Fibroblast of the conjunctiva (primary cell): ENCODE results near the gene BEST2.
"Not testable (repeated sequence)": the region's sequence is repeated elsewhere in the genome, so short reads cannot be mapped to it uniquely, and the experiment has no call there.

Experiments
- DNase-seq: peaks from one replicate; pipeline ENCODE4 v3.0.0-alpha.2; 2010; ENCODE audit warnings: low read depth

BEST2 gene

DNA sequence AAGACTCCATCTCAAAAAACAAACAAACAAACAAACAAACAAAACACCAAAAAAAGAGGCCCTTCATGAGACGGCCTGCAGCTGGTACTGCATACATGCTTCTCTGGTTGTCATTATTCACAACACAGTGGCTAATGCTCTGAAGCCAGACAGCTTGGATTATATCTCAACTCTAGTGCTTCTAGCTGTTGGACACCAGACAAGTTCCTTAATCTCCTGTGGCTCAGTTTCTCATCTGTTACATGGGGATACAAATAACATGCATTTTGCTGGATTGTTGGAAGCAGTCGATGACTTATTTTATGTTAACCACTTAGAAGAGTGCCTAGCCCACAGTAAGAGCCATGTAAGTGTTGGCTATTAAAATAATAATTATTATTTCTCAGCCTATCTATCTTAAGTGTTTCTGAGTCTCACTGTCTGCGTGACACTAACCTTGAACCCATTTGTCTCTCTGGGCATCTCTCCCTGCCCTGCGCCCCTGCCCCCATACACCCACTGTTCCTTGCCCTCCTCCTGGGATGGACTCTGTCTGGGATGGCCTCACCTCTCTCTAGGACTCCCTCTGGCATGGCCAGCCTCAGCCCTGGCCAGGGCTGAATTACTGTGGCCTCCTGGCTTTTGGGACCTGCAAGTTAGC is 36.6 kb downstream of the BEST2 start:
- no peak for DNase-seq

DNA sequence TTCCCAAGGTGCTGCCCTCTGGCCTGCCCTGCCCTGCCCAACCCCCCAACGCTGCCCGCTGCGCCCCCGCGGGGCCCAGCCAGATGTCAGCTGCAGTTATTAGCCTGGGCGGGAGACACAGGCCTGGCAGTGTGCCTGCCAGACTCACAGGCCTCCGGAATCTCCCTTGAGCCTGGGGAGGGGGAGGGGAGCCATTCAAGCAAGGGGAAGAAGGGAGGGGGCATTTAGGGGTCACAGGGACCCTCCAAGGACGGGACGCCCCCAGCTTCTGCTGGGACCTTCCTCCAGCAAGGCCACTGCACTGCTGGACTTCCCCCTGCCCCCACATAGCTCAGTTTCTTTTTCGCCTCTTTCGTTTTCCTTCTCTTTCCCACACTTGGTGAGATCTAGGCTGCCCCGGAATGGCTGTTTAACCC is 37.1 kb downstream of the BEST2 start:
- DNase-seq = peak; percentile 52

- no peak for DNase-seq
These were observed 37.7 kb downstream of the BEST2 start for GRCh38 chr19:12789098-12789903.

GRCh38 chr19:12789904-12790619 is 38.5 kb downstream of the BEST2 start:
- peak; percentile 93 for DNase-seq

- DNase-seq = no peak
These were observed 39.2 kb downstream of the BEST2 start for GRCh38 chr19:12790628-12791344.

DNA sequence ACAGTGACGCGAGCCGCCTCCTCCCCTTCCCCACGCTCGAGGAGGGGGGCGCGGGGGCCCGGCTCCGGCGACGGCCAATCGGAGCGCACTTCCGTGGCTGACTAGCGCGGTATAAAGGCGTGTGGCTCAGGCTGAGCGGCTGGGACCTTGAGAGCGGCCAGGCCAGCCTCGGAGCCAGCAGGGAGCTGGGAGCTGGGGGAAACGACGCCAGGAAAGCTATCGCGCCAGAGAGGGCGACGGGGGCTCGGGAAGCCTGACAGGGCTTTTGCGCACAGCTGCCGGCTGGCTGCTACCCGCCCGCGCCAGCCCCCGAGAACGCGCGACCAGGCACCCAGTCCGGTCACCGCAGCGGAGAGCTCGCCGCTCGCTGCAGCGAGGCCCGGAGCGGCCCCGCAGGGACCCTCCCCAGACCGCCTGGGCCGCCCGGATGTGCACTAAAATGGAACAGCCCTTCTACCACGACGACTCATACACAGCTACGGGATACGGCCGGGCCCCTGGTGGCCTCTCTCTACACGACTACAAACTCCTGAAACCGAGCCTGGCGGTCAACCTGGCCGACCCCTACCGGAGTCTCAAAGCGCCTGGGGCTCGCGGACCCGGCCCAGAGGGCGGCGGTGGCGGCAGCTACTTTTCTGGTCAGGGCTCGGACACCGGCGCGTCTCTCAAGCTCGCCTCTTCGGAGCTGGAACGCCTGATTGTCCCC is 39.9 kb downstream of the BEST2 start, which contains the start of gene JUNB:
JUNB (plus strand) TSS at position 142 of the 706 bp plus-strand sequence; CDS start at position 428, 286 bp downstream.
- DNase-seq = peak; percentile 96

DNA sequence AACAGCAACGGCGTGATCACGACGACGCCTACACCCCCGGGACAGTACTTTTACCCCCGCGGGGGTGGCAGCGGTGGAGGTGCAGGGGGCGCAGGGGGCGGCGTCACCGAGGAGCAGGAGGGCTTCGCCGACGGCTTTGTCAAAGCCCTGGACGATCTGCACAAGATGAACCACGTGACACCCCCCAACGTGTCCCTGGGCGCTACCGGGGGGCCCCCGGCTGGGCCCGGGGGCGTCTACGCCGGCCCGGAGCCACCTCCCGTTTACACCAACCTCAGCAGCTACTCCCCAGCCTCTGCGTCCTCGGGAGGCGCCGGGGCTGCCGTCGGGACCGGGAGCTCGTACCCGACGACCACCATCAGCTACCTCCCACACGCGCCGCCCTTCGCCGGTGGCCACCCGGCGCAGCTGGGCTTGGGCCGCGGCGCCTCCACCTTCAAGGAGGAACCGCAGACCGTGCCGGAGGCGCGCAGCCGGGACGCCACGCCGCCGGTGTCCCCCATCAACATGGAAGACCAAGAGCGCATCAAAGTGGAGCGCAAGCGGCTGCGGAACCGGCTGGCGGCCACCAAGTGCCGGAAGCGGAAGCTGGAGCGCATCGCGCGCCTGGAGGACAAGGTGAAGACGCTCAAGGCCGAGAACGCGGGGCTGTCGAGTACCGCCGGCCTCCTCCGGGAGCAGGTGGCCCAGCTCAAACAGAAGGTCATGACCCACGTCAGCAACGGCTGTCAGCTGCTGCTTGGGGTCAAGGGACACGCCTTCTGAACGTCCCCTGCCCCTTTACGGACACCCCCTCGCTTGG is 40.7 kb downstream of the BEST2 start:
- DNase-seq = no peak

GRCh38 chr19:12792853-12793289 is 41.3 kb downstream of the BEST2 start:
- DNase-seq = no peak

DNA sequence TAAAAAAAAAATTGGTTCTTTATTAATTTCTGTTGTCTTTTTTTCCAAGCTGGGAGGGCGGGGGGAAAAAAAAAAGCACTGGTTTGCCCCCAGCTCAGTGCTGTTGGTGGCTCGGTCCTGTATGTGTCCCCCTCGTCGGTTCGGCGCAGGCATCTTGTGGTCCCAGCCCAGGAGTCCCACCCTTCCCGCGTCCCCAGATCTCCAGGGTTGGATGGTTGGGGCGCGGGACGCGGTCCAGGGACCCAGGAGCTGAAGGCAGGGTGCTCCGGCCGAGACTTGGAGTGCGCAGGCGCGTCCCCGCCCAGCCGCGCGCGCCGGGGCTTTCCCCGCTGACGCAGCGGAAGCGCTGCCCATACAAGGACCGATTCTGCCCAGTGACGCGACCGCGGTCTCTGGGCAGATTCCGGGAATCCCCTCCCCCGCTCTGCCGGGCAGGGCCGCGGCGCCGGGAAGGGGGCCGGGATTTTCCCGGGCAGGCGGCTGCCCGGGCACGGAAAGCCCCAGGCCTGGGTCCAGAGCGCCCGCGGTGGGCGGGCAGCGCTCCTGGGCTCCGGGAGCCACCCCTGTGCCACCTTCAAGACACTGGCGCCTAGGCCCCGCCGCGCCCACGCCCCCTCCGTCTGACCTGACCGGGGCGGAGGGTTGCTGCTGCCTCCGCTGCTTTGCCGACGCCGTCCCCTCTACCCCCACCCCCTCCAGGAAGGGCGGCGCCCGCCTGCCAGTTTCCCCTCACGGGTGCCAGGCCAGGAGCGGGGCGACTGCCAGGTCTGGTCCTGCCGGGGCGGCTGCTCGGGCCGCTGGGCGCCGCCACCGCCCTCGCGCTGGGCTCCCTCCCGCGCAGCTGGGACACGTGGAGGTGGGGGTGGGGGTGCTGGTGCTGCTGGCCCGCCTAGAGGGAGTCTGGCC is 42.0 kb downstream of the BEST2 start:
- peak; percentile 90 for DNase-seq

DNA sequence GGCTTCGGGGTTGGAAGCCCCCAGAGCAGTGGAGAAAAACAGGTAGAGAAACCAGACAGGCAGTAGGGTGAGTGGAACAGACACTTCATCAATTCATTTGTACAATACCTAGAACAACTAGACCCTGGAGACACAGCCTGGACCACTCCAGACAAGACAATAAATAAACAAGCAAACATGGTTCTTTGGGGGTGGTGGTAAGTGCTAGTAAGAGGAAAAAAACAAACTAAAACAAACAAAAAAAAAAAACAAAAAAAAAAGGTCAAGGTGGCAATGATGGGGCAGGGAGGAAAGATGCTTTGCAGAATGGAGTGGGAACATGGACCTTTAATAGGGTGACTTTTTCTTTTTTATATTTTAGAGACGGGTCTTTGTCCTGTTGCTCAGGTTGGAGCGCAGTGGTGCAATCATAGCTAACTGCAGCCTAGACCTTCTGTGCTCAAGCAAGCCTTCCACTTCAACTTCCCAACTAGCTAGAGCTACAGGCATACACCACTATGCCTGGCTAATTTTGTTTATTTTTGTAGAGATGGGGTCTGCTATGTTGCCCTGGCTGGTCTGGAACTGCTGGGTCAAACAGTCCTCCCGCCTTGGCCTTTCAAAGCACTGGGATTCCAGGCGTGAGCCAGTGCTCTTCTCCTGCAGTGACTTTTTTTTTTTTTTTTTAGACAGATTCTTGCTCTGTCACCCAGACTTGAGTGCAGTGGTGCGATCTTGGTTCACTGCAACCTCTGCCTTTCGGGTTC is 42.8 kb downstream of the BEST2 start:
- no peak for DNase-seq

GRCh38 chr19:12794971-12795381 is 43.4 kb downstream of the BEST2 start:
- no peak for DNase-seq

GRCh38 chr19:12796146-12797071 is 44.8 kb downstream of the BEST2 start:
- DNase-seq = peak; percentile 62

DNA sequence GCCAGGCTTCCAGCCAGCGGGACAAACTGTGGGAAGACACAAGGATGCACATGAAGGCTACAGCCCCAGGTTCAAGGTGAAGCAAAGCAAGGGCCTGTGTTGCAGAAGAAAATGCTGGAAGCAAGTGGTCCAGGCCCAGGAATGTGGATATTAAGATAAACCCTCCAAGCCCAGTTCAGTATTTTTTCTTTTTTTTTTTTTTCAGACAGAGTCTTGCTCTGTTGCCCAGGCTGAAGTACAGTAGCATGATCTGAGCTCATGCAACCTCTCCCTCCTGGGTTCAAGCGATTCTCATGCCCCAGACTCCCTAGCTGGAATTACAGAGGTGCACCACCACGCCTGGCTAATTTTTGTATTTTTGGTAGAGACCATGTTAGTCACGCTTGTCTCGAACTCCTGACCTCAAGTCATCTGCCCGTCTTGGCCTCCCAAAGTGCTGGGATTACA is 45.6 kb downstream of the BEST2 start:
- DNase-seq = no peak

GRCh38 chr19:12797607-12798006 is 46.0 kb downstream of the BEST2 start:
- not testable (repeated sequence) for DNase-seq

DNA sequence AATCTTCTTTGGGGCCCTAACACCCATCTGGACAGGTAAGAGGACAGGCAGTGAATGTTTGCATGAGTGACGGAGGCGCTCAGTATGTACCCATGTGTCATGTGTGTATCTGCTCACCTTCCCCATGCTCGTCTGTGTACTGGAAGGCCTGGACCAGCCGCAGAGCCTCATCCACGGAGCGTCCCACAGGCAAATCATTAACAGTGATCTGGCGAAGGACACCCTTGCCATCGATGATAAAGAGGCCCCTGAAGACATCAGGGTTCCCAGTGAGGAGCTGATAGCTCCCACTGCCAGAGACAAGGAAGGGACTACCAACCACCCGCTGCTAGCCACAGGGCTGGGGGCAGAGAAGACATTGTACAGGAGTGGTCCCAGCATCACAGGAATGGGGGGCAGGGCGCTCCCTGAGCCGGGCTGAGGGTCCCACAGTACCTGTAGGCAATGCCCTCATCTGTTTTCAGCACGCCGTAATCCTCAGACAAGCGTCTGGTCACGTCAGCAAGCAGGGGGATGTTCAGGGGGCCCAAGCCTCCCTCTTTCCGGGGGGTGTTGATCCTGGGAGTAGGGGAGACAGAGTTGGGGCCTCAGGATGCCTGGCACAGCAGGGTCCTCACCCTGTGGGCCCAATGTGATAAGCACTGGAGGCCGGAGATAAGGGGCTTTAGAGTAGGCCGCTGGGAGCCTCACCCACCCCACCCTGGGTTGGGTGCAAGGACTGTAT is 48.3 kb downstream of the BEST2 start:
- DNase-seq = no peak

DNA sequence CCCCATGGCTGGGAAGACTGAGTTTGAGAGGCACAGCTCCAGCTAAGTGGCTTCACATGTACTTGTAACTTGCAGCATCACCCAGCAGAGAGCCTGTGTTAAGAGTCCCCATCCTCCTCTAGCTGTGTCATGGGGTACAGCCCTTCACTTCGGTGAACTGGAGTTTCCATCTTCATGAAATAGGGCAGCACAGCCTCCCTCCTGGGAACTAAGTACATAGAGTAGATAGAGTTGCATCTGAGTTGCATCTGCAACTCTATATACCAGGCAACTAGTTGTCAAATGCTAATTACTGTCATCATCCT is 48.8 kb downstream of the BEST2 start:
- DNase-seq = no peak

DNA sequence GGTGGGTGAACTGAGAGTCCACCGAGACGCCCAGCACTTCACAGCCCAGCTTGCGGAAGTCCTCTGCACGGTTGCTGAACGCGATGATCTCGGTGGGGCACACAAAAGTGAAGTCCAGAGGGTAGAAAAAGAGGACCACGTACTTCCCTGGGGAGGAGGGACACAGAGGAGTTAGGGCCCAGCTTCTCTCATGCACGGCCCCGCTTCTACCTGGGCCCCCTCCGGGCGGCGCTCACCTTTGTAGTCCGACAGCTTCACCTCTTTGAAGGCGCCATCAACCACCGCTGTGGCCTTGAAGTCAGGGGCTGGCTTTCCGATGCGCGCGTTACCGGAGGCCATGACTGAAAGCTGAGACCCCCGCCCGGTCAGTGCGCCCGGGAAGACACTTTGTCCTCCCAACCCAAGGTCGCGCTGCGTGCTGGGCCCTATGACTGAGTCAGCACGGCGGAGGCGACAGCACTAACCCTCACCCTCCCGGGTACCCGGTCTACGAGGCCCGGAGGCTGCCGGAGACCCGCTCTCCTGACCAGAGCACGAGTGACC is 49.4 kb downstream of the BEST2 start:
- no peak for DNase-seq
